ENCODE data around the gene WASF3.
A peak's percentile ranks its signal among the peaks of the same experiment; 100 is the strongest.

The WASF3 gene

DNA sequence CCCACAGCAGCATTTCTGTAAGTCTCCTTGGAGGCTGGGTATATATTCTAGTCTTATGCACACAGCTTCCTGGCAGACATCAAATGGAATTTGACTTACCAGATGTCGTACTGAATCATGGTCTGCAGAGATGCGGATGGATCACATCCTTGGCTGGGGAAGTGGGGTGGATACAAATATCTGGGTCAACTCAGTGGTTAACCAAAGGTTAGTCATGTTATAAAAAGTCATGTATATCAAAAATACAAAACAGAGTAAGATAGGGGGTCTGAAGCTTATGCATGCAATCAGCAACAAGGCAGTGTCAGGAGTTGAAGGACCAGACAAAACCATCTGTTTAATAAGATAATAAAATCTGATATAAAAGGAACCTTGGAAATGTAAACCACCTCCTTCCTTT, 61.9 kb downstream of the WASF3 start:
- Histone ChIP-seq H3K79me1 (replicated peaks; ENCODE audit: low read length, poor library complexity, severe bottlenecking) (peaks cover 12% of the 10 kb centered on the region), H2BK5ac (ENCODE audit: low read depth, low read length, poor library complexity, severe bottlenecking) (no peak overlapping the region), H2AFZ (ENCODE audit: low read depth, low read length) (no peak overlapping the region), H3K14ac (ENCODE audit: low read length in 2 of 2) (no peak overlapping the region), H3K36me3 (ENCODE audit: control insufficient read depth in 1 of 2, insufficient read depth in 2 of 2, low read depth in 1 of 2, low read length in 2 of 2) (peaks cover 0 to 39% of the 10 kb centered on the region in 2 experiments), H3K4me1 (ENCODE audit: control insufficient read depth, insufficient read depth, low read depth, low read length) (no peaks in the 10 kb centered on the region), H3K27me3 (ENCODE audit: control insufficient read depth in 1 of 2, insufficient read depth in 1 of 2, low read length in 2 of 2) (no peaks in the 10 kb centered on the region), H4K91ac (ENCODE audit: low read length) (no peak overlapping the region), H3K9me3 (ENCODE audit: control insufficient read depth, low read length) (peaks cover 17% of the 10 kb centered on the region), H3K4me2 (ENCODE audit: low read length, poor library complexity, severe bottlenecking) (no peak overlapping the region), H2BK15ac (ENCODE audit: low read depth, poor library complexity, severe bottlenecking) (no peak overlapping the region), H3K9ac (ENCODE audit: low read length) (no peak overlapping the region), H2AK5ac (ENCODE audit: low read length, severe bottlenecking) (no peak overlapping the region), H3K4me3 (ENCODE audit: insufficient read depth in 1 of 2, low read depth in 1 of 2, low read length in 2 of 2) (peak overlapping the region in 1 of 2 experiments; percentile 1), H3K4ac (ENCODE audit: low read depth in 1 of 2, low read length in 2 of 2) (no peak overlapping the region), H2BK12ac (ENCODE audit: low read length in 2 of 2) (no peak overlapping the region), H3K18ac (ENCODE audit: low read depth in 1 of 2, low read length in 2 of 2) (no peak overlapping the region), H3K27ac (ENCODE audit: low read length, poor library complexity, severe bottlenecking) (no peak overlapping the region), H2BK120ac (ENCODE audit: low read depth, low read length) (no peak overlapping the region), H3K23ac (ENCODE audit: low read length in 2 of 2) (no peak overlapping the region), H4K8ac (ENCODE audit: low read length) (no peak overlapping the region)
- peak; percentile 4 for DNase-seq
- WGBS, result 69% methylated on average over 2 of the region's 2 CpGs

DNA sequence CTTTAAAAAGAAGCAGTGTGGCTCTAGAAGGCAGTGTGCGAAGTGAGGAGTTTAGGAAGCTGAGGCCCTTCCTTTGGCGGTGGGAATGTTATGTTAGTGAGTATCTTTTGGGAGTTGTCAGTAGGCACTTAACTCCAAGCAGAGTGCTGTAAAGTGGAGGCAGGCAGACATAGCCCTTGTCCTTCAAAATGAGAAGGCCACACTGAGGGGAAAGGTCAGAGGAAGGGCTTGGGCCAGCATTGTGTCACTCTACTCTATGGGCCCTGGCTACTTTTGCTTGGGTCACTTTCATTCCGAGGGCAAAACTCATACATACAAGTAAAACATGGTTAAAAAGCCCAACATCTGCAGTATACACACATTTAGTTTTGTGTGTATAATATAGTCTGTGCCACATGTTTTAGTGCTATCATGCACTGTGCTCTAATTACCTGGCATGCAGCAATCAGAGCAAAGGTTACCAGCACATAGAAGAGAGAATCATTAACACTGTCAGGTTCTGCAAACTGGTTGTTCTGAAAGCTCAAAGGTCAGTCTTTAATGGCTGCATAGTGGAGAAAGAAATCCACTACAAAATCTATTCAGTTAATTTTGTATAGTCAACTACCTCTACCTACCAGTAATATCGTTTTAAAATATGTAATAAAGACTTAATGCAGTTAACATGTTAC, 64.4 kb downstream of the WASF3 start:
- Histone ChIP-seq H2BK120ac (ENCODE audit: low read depth, low read length) (no peak overlapping the region), H3K4me2 (ENCODE audit: low read length, poor library complexity, severe bottlenecking) (no peak overlapping the region), H2BK15ac (ENCODE audit: low read depth, poor library complexity, severe bottlenecking) (no peak overlapping the region), H2BK12ac (ENCODE audit: low read length in 2 of 2) (no peak overlapping the region), H4K91ac (ENCODE audit: low read length) (no peak overlapping the region), H4K8ac (ENCODE audit: low read length) (no peak overlapping the region), H3K4ac (ENCODE audit: low read depth in 1 of 2, low read length in 2 of 2) (no peak overlapping the region), H3K79me1 (replicated peaks; ENCODE audit: low read length, poor library complexity, severe bottlenecking) (peaks cover 6% of the 10 kb centered on the region), H3K4me3 (ENCODE audit: insufficient read depth in 1 of 2, low read depth in 1 of 2, low read length in 2 of 2) (no peak overlapping the region), H3K18ac (ENCODE audit: low read depth in 1 of 2, low read length in 2 of 2) (no peak overlapping the region), H3K9ac (ENCODE audit: low read length) (no peak overlapping the region), H3K9me3 (ENCODE audit: control insufficient read depth, low read length) (peaks cover 40% of the 10 kb centered on the region), H3K27ac (ENCODE audit: low read length, poor library complexity, severe bottlenecking) (no peak overlapping the region), H2AFZ (ENCODE audit: low read depth, low read length) (no peak overlapping the region), H2BK5ac (ENCODE audit: low read depth, low read length, poor library complexity, severe bottlenecking) (no peak overlapping the region), H3K36me3 (ENCODE audit: control insufficient read depth in 1 of 2, insufficient read depth in 2 of 2, low read depth in 1 of 2, low read length in 2 of 2) (peaks cover 0 to 43% of the 10 kb centered on the region in 2 experiments), H3K4me1 (ENCODE audit: control insufficient read depth, insufficient read depth, low read depth, low read length) (no peaks in the 10 kb centered on the region), H3K23ac (ENCODE audit: low read length in 2 of 2) (no peak overlapping the region), H3K27me3 (ENCODE audit: control insufficient read depth in 1 of 2, insufficient read depth in 1 of 2, low read length in 2 of 2) (no peaks in the 10 kb centered on the region), H3K14ac (ENCODE audit: low read length in 2 of 2) (no peak overlapping the region), H2AK5ac (ENCODE audit: low read length, severe bottlenecking) (no peak overlapping the region)
- 93% methylated on average over 2 of the region's 4 CpGs for WGBS
- no peak for DNase-seq

DNA sequence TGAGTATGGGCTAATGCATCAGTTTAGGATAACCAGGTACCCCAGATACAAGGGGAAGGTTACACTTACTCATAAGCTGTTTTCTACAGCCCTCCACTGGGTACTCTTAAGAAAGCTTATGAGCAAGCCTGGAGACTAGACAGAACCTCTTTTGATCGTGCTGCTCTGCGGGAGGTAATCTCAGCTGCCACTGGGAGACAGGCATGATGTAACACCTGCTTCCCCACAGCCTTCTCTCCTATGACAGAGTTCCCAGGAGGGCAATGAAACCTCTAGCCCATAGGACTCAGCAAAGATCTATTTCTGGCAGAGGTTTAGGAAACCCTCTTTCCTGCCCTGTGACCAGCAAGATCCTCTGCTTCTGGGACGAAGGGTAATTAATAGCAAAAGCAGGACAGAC, 65.6 kb downstream of the WASF3 start:
- Histone ChIP-seq H4K91ac (ENCODE audit: low read length) (no peak overlapping the region), H3K9me3 (ENCODE audit: control insufficient read depth, low read length) (peaks cover 40% of the 10 kb centered on the region), H2BK5ac (ENCODE audit: low read depth, low read length, poor library complexity, severe bottlenecking) (no peak overlapping the region), H2BK120ac (ENCODE audit: low read depth, low read length) (no peak overlapping the region), H2BK12ac (ENCODE audit: low read length in 2 of 2) (no peak overlapping the region), H3K27ac (ENCODE audit: low read length, poor library complexity, severe bottlenecking) (no peak overlapping the region), H3K79me1 (replicated peaks; ENCODE audit: low read length, poor library complexity, severe bottlenecking) (peaks cover 5% of the 10 kb centered on the region), H3K23ac (ENCODE audit: low read length in 2 of 2) (no peak overlapping the region), H3K14ac (ENCODE audit: low read length in 2 of 2) (no peak overlapping the region), H3K36me3 (ENCODE audit: control insufficient read depth in 1 of 2, insufficient read depth in 2 of 2, low read depth in 1 of 2, low read length in 2 of 2) (peaks cover 0 to 43% of the 10 kb centered on the region in 2 experiments), H3K27me3 (ENCODE audit: control insufficient read depth in 1 of 2, insufficient read depth in 1 of 2, low read length in 2 of 2) (no peaks in the 10 kb centered on the region), H2AFZ (ENCODE audit: low read depth, low read length) (no peak overlapping the region), H3K4me3 (ENCODE audit: insufficient read depth in 1 of 2, low read depth in 1 of 2, low read length in 2 of 2) (no peak overlapping the region), H3K4me2 (ENCODE audit: low read length, poor library complexity, severe bottlenecking) (no peak overlapping the region), H2BK15ac (ENCODE audit: low read depth, poor library complexity, severe bottlenecking) (no peak overlapping the region), H2AK5ac (ENCODE audit: low read length, severe bottlenecking) (no peak overlapping the region), H4K8ac (ENCODE audit: low read length) (no peak overlapping the region), H3K4me1 (ENCODE audit: control insufficient read depth, insufficient read depth, low read depth, low read length) (no peaks in the 10 kb centered on the region), H3K9ac (ENCODE audit: low read length) (no peak overlapping the region), H3K4ac (ENCODE audit: low read depth in 1 of 2, low read length in 2 of 2) (no peak overlapping the region), H3K18ac (ENCODE audit: low read depth in 1 of 2, low read length in 2 of 2) (no peak overlapping the region)
- no peak for DNase-seq
- WGBS, result 90% methylated on average over 3 of the region's 3 CpGs

DNA sequence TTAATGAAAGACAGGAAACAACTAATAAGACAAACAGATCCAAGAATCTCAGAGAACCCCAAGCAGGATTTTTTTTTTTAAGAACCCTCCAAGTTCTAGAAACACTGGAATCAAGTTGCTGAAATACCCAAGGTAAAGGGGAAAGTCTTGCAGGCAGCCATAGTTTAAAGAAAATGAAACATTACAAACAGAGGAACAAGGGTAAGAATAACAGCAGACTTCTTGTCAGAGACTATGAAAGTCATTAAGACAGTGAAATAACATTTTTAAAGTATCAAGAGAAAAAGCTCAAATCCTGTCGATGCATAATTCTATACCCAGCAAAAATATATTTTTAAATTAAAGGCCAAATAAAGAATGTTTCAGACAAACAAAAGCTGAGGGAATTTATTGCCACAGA, 67.1 kb downstream of the WASF3 start:
- Histone ChIP-seq H3K4ac (ENCODE audit: low read depth in 1 of 2, low read length in 2 of 2) (no peak overlapping the region), H3K4me2 (ENCODE audit: low read length, poor library complexity, severe bottlenecking) (no peak overlapping the region), H3K36me3 (ENCODE audit: control insufficient read depth in 1 of 2, insufficient read depth in 2 of 2, low read depth in 1 of 2, low read length in 2 of 2) (peaks cover 9 to 50% of the 10 kb centered on the region in 2 experiments), H2BK120ac (ENCODE audit: low read depth, low read length) (no peak overlapping the region), H3K27ac (ENCODE audit: low read length, poor library complexity, severe bottlenecking) (no peak overlapping the region), H3K27me3 (ENCODE audit: control insufficient read depth in 1 of 2, insufficient read depth in 1 of 2, low read length in 2 of 2) (no peaks in the 10 kb centered on the region), H2BK5ac (ENCODE audit: low read depth, low read length, poor library complexity, severe bottlenecking) (no peak overlapping the region), H2BK15ac (ENCODE audit: low read depth, poor library complexity, severe bottlenecking) (no peak overlapping the region), H3K18ac (ENCODE audit: low read depth in 1 of 2, low read length in 2 of 2) (no peak overlapping the region), H2BK12ac (ENCODE audit: low read length in 2 of 2) (no peak overlapping the region), H2AK5ac (ENCODE audit: low read length, severe bottlenecking) (no peak overlapping the region), H3K4me3 (ENCODE audit: insufficient read depth in 1 of 2, low read depth in 1 of 2, low read length in 2 of 2) (no peak overlapping the region), H3K79me1 (replicated peaks; ENCODE audit: low read length, poor library complexity, severe bottlenecking) (peaks cover 17% of the 10 kb centered on the region), H3K9me3 (ENCODE audit: control insufficient read depth, low read length) (peaks cover 40% of the 10 kb centered on the region), H3K9ac (ENCODE audit: low read length) (no peak overlapping the region), H3K4me1 (ENCODE audit: control insufficient read depth, insufficient read depth, low read depth, low read length) (no peaks in the 10 kb centered on the region), H4K91ac (ENCODE audit: low read length) (no peak overlapping the region), H2AFZ (ENCODE audit: low read depth, low read length) (no peak overlapping the region), H3K14ac (ENCODE audit: low read length in 2 of 2) (no peak overlapping the region), H3K23ac (ENCODE audit: low read length in 2 of 2) (no peak overlapping the region), H4K8ac (ENCODE audit: low read length) (no peak overlapping the region)
- peak; percentile 8 for DNase-seq
- WGBS, result no CpG with 5 or more reads among the region's 1 CpG
